Naive thymus-derived CD4-positive, alpha-beta T cell (primary cell): Measurements from ENCODE around the gene DYNLRB1. TPM values are rescaled to one million over a fixed set of nuclear protein-coding genes. Genes with fewer than 3 reads are reported as not detected.
A peak's percentile ranks its signal among the peaks of the same experiment; 100 is the strongest.
"Not testable (repeated sequence)": the region's sequence is repeated elsewhere in the genome, so short reads cannot be mapped to it uniquely, and the experiment has no call there.

ENCODE experiments used
- ATAC-seq: fragments of 150-1000 bp; cut with Tn5 transposase; 2 replicates; pipeline ENCODE4 v1.10.0; 2021; ENCODE audit warnings: mild to moderate bottlenecking, moderate library complexity
- CTCF ChIA-PET: fragments of 350-600 bp; sonication (Branson Sonifier 250); formaldehyde crosslinking; loops from one replicate; lab custom pipeline; 2021; ENCODE audit warnings: antibody characterized with exemption; lab: Charles Lee
- POLR2A ChIA-PET: fragments of 350-600 bp; sonication (Branson Sonifier 250); formaldehyde crosslinking; loops from one replicate; lab custom pipeline; 2021; ENCODE audit warnings: antibody characterized with exemption, inconsistent platforms; lab: Charles Lee
- DNase-seq, 9 donors: peaks; one replicate each; pipeline versions ENCODE4 v3.0.0 to v3.0.0-alpha.2; 2020 to 2022; ENCODE audit warnings: mixed read lengths in 1 of 9
- H3K27ac ChIP-seq: one replicate; pipeline ENCODE4 v1.7.0; 2013; ENCODE audit warnings: mild to moderate bottlenecking, low read depth, low read length, moderate library complexity
- H3K27me3 ChIP-seq, 2 donors: one replicate each; pipeline ENCODE4 v1.7.0; 2013; ENCODE audit warnings: low read length in 2 of 2, mild to moderate bottlenecking in 2 of 2, moderate library complexity in 2 of 2; ENCODE audit not compliant: control insufficient read depth in 2 of 2, insufficient read depth in 2 of 2
- H3K36me3 ChIP-seq, 3 experiments: 1 replicate in 2 of 3; 2 replicates in 1 of 3; pipeline ENCODE4 v1.7.0; 2013; ENCODE audit warnings: low read length in 3 of 3, mild to moderate bottlenecking in 3 of 3, moderate library complexity in 1 of 3; ENCODE audit not compliant: insufficient read depth in 3 of 3, control insufficient read depth in 2 of 3
- H3K4me1 ChIP-seq, 2 donors: one replicate each; pipeline ENCODE4 v1.7.0; 2013; ENCODE audit warnings: low read length in 2 of 2, mild to moderate bottlenecking in 2 of 2, moderate library complexity in 1 of 2; ENCODE audit not compliant: control insufficient read depth in 2 of 2, insufficient read depth in 2 of 2
- H3K4me3 ChIP-seq: 2 replicates; pipeline ENCODE4 v1.7.0; 2013; ENCODE audit warnings: mild to moderate bottlenecking, low read length
- H3K9me3 ChIP-seq, 3 experiments: 1 replicate in 2 of 3; 2 replicates in 1 of 3; pipeline ENCODE4 v1.7.0; 2013; ENCODE audit warnings: low read length in 3 of 3; ENCODE audit not compliant: control insufficient read depth in 2 of 3
- H3K27ac Mint-ChIP-seq, 9 donors: one replicate each; pipeline ENCODE4 v1.8.0; 2020 to 2022; ENCODE audit warnings: mixed read lengths in 9 of 9, mild to moderate bottlenecking in 8 of 9, moderate library complexity in 5 of 9, inconsistent platforms in 2 of 9
- H3K27me3 Mint-ChIP-seq, 5 donors: one replicate each; pipeline ENCODE4 v1.8.0; 2021 to 2022; ENCODE audit warnings: mixed read lengths in 5 of 5, mild to moderate bottlenecking in 1 of 5
- H3K36me3 Mint-ChIP-seq, 5 donors: one replicate each; pipeline ENCODE4 v1.8.0; 2020 to 2022; ENCODE audit warnings: mixed read lengths in 5 of 5, mild to moderate bottlenecking in 3 of 5, inconsistent platforms in 1 of 5
- H3K4me1 Mint-ChIP-seq, 7 donors: one replicate each; pipeline ENCODE4 v1.8.0; 2020 to 2022; ENCODE audit warnings: mixed read lengths in 7 of 7, mild to moderate bottlenecking in 3 of 7, inconsistent platforms in 1 of 7
- H3K4me3 Mint-ChIP-seq, 10 donors: one replicate each; pipeline ENCODE4 v1.8.0; 2020 to 2022; ENCODE audit warnings: mild to moderate bottlenecking in 10 of 10, mixed read lengths in 10 of 10, moderate library complexity in 6 of 10, inconsistent platforms in 2 of 10
- H3K9me3 Mint-ChIP-seq, 11 donors: one replicate each; pipeline ENCODE4 v1.8.0; 2020 to 2022; ENCODE audit warnings: mixed read lengths in 11 of 11, mild to moderate bottlenecking in 4 of 11, inconsistent platforms in 1 of 11, moderate library complexity in 1 of 11
- intact Hi-C, 2 donors: fragments of 100-400 bp; cut with micrococcal nuclease; formaldehyde crosslinking; loops; one replicate each; pipeline ENCODE4 v1.15.1; 2023
- polyA plus RNA-seq, 2 donors: library from polyadenylated mRNA; unstranded; fragments of 300-500 nt; fragmentation: Illumina TruSeq; gene quantifications; one replicate each; pipeline ENCODE4 v1.2.3, GENCODE V29; 2021
- total RNA-seq, 6 experiments: library from RNA in 5 of 6; stranded (reverse) in 5 of 6; gene quantifications; 1 replicate in 5 of 6; 2 replicates in 1 of 6; pipeline ENCODE4 v1.2.3 and lab custom pipeline; 2021 to 2026

Gene DYNLRB1
- total and polyA plus RNA-seq, 7 experiments from 2014 or later = 45.9 to 275 (median 65.9) TPM

- Mint-ChIP-seq H3K36me3 (peaks cover 0 to 23% (median 2%) of the 10 kb centered on the region in 5 donors), H3K4me3 (no peak overlapping the region), H3K9me3 (no peaks in the 10 kb centered on the region), H3K27me3 (no peaks in the 10 kb centered on the region), H3K4me1 (peaks cover 0 to 2% (median under 1%) of the 10 kb centered on the region in 7 donors), H3K27ac (peak overlapping the region in 3 of 9 donors; percentile 7 to 62 (median 28))
- Histone ChIP-seq H3K9me3 (no peaks in the 10 kb centered on the region), H3K27me3 (no peaks in the 10 kb centered on the region), H3K36me3 (peaks cover 5 to 49% (median 5%) of the 10 kb centered on the region in 3 experiments), H3K27ac (no peak overlapping the region), H3K4me1 (no peaks in the 10 kb centered on the region), H3K4me3 (no peak overlapping the region)
- CTCF ChIA-PET = no interaction called here
- no peak for DNase-seq
- no peak for ATAC-seq
- intact Hi-C loops = no loop called here
- POLR2A ChIA-PET = interaction anchor here (0.6 kb wide), 1 partner anchor 901 kb away, joined by 3 read pairs; no protein-coding TSS in a partner anchor
Observed at GRCh38 chr20:34507702-34508413, 8.4 kb upstream of the DYNLRB1 start.

- intact Hi-C loops = no loop called here
Observed at GRCh38 chr20:34510575-34510974, 5.6 kb upstream of the DYNLRB1 start.

GRCh38 chr20:34511891-34512265 lies 4.3 kb upstream of the DYNLRB1 start:
- ATAC-seq (no peak), DNase-seq (no peak)
- H3K27ac ChIP-seq = no peak overlapping the region
- H3K9me3 ChIP-seq = no peaks in the 10 kb centered on the region
- H3K4me1 ChIP-seq = no peaks in the 10 kb centered on the region
- Mint-ChIP-seq H3K4me1 (peaks cover 0 to 23% (median 21%) of the 10 kb centered on the region in 7 donors), H3K9me3 (peaks cover 0 to 3% (median 0%) of the 10 kb centered on the region in 11 donors), H3K4me3 (no peak overlapping the region), H3K27me3 (no peaks in the 10 kb centered on the region), H3K27ac (peak overlapping the region in 3 of 9 donors; percentile 39 to 65 (median 42)), H3K36me3 (peaks cover 0 to 7% (median 5%) of the 10 kb centered on the region in 5 donors)
- POLR2A ChIA-PET = no interaction called here
- H3K27me3 ChIP-seq = no peaks in the 10 kb centered on the region
- intact Hi-C loops = no loop called here
- CTCF ChIA-PET = no interaction called here
- H3K4me3 ChIP-seq = no peak overlapping the region
- H3K36me3 ChIP-seq = peaks cover 0 to 29% (median 5%) of the 10 kb centered on the region in 3 experiments

More at GRCh38 chr20:34510575-34510974, 5.6 kb upstream of the DYNLRB1 start:
- ChIA-PET CTCF (no interaction called here), POLR2A (no interaction called here)
- ATAC-seq = no peak
- Histone ChIP-seq H3K27me3 (no peaks in the 10 kb centered on the region), H3K9me3 (no peaks in the 10 kb centered on the region), H3K4me3 (no peak overlapping the region), H3K27ac (no peak overlapping the region), H3K4me1 (no peaks in the 10 kb centered on the region), H3K36me3 (peaks cover 0 to 29% (median 5%) of the 10 kb centered on the region in 3 experiments)
- Mint-ChIP-seq H3K9me3 (no peaks in the 10 kb centered on the region), H3K4me1 (peaks cover 0 to 22% (median 18%) of the 10 kb centered on the region in 7 donors), H3K27me3 (no peaks in the 10 kb centered on the region), H3K4me3 (no peak overlapping the region), H3K27ac (peak overlapping the region in 5 of 9 donors; percentile 22 to 76 (median 59)), H3K36me3 (peaks cover 0 to 16% (median 0%) of the 10 kb centered on the region in 5 donors)
- DNase-seq = no peak

GRCh38 chr20:34512266-34512954 lies 3.8 kb upstream of the DYNLRB1 start:
- H3K27me3 ChIP-seq = no peaks in the 10 kb centered on the region
- H3K36me3 ChIP-seq = peaks cover 0 to 26% (median 5%) of the 10 kb centered on the region in 3 experiments
- ChIA-PET POLR2A (no interaction called here), CTCF (no interaction called here)
- no peak overlapping the region for H3K4me3 ChIP-seq
- Mint-ChIP-seq H3K36me3 (peaks cover 0 to 7% (median 5%) of the 10 kb centered on the region in 5 donors), H3K27ac (peak overlapping the region in 7 of 9 donors; percentile 38 to 75 (median 65)), H3K27me3 (no peaks in the 10 kb centered on the region), H3K4me1 (peaks cover 0 to 24% (median 22%) of the 10 kb centered on the region in 7 donors), H3K4me3 (peak overlapping the region in 1 of 10 donors; percentile 34), H3K9me3 (peaks cover 0 to 3% (median 0%) of the 10 kb centered on the region in 11 donors)
- no peak overlapping the region for H3K27ac ChIP-seq
- DNase-seq (no peak), ATAC-seq (no peak)
- no peaks in the 10 kb centered on the region for H3K9me3 ChIP-seq
- no peaks in the 10 kb centered on the region for H3K4me1 ChIP-seq
- intact Hi-C loops = no loop called here

GRCh38 chr20:34512955-34513419 lies 3.2 kb upstream of the DYNLRB1 start:
- peaks cover 0 to 3% (median 0%) of the 10 kb centered on the region in 11 donors for H3K9me3 Mint-ChIP-seq
- Histone ChIP-seq H3K27me3 (no peaks in the 10 kb centered on the region), H3K4me3 (no peak overlapping the region), H3K27ac (no peak overlapping the region), H3K36me3 (peaks cover 0 to 20% (median 5%) of the 10 kb centered on the region in 3 experiments), H3K9me3 (no peaks in the 10 kb centered on the region), H3K4me1 (peaks cover 2 to 4% of the 10 kb centered on the region in 2 donors)
- peaks cover 0 to 5% (median 3%) of the 10 kb centered on the region in 5 donors for H3K36me3 Mint-ChIP-seq
- H3K4me1 Mint-ChIP-seq = peaks cover 3 to 28% (median 25%) of the 10 kb centered on the region in 7 donors
- ATAC-seq = no peak
- ChIA-PET CTCF (no interaction called here), POLR2A (no interaction called here)
- peak overlapping the region in 7 of 9 donors; percentile 28 to 70 (median 51) for H3K27ac Mint-ChIP-seq
- peak overlapping the region in 1 of 10 donors; percentile 34 for H3K4me3 Mint-ChIP-seq
- H3K27me3 Mint-ChIP-seq = no peaks in the 10 kb centered on the region
- intact Hi-C loops = no loop called here
- no peak for DNase-seq

GRCh38 chr20:34514034-34514433 lies 2.2 kb upstream of the DYNLRB1 start:
- ChIA-PET CTCF (interaction anchor here (0.6 kb wide), 1 partner anchor 48 kb away, joined by 3 read pairs; no protein-coding TSS in a partner anchor), POLR2A (interaction anchor here (0.5 to 0.8 kb wide), 2 partner anchors 38 to 114 kb away, joined by 3 read pairs; no protein-coding TSS in a partner anchor)
- not testable (repeated sequence) for H3K27ac ChIP-seq, H3K9me3 Mint-ChIP-seq, DNase-seq, H3K27me3 Mint-ChIP-seq, H3K4me3 ChIP-seq, ATAC-seq, H3K27me3 ChIP-seq, H3K9me3 ChIP-seq, H3K36me3 Mint-ChIP-seq
- peaks cover 5 to 11% of the 10 kb centered on the region in 2 donors for H3K4me1 ChIP-seq
- H3K36me3 ChIP-seq = peaks cover 0 to 15% (median 3%) of the 10 kb centered on the region in 3 experiments
- Mint-ChIP-seq H3K27ac (peak overlapping the region in 3 of 9 donors; percentile 27 to 96 (median 94)), H3K4me1 (peaks cover 10 to 37% (median 35%) of the 10 kb centered on the region in 7 donors), H3K4me3 (peak overlapping the region in 2 of 10 donors; percentile 59 to 99)
- intact Hi-C loops = loop anchor here in 1 of 2 donors (2.0 kb wide), 2 partner anchors 521 to 703 kb away; partner anchors contain the start of genes CHMP4B and RALY
